HEK293 (cell line): ENCODE results near the gene NUDT3.

Source experiments
- SP7 ChIP-seq: fragments of 450-650 bp; formaldehyde crosslinking; IDR thresholded peaks from 2 replicates; pipeline ENCODE4 v1.5.1; 2016; ENCODE audit warnings: missing biosample characterization, missing genetic modification characterization
- ZNF202 ChIP-seq: fragments of 450-650 bp; formaldehyde crosslinking; IDR thresholded peaks from 2 replicates; pipeline ENCODE4 v1.5.1; 2016; ENCODE audit warnings: missing biosample characterization, missing genetic modification characterization, borderline replicate concordance
- TF ChIP-seq, protein P1 (sequence below): fragments of 450-650 bp; formaldehyde crosslinking; IDR thresholded peaks from 2 replicates; pipeline ENCODE4 v1.5.1; 2016; ENCODE audit warnings: missing biosample characterization, missing genetic modification characterization
- TF ChIP-seq, protein P2 (sequence below): fragments of 450-650 bp; formaldehyde crosslinking; IDR thresholded peaks from 2 replicates; pipeline ENCODE4 v1.5.1; 2016; ENCODE audit warnings: missing biosample characterization, missing genetic modification characterization

GRCh38 chr6:34425132-34425497, 32.6 kb upstream of the NUDT3 start:
- TF ChIP-seq, protein P1, sequence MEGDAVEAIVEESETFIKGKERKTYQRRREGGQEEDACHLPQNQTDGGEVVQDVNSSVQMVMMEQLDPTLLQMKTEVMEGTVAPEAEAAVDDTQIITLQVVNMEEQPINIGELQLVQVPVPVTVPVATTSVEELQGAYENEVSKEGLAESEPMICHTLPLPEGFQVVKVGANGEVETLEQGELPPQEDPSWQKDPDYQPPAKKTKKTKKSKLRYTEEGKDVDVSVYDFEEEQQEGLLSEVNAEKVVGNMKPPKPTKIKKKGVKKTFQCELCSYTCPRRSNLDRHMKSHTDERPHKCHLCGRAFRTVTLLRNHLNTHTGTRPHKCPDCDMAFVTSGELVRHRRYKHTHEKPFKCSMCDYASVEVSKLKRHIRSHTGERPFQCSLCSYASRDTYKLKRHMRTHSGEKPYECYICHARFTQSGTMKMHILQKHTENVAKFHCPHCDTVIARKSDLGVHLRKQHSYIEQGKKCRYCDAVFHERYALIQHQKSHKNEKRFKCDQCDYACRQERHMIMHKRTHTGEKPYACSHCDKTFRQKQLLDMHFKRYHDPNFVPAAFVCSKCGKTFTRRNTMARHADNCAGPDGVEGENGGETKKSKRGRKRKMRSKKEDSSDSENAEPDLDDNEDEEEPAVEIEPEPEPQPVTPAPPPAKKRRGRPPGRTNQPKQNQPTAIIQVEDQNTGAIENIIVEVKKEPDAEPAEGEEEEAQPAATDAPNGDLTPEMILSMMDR (tag by site-specific recombination), result no peak
- no peak for TF ChIP-seq SP7
- TF ChIP-seq, protein P2, sequence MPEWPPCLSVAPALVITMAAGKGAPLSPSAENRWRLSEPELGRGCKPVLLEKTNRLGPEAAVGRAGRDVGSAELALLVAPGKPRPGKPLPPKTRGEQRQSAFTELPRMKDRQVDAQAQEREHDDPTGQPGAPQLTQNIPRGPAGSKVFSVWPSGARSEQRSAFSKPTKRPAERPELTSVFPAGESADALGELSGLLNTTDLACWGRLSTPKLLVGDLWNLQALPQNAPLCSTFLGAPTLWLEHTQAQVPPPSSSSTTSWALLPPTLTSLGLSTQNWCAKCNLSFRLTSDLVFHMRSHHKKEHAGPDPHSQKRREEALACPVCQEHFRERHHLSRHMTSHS (tag by site-specific recombination), result no peak
- no peak for TF ChIP-seq ZNF202 (tag by site-specific recombination)
